NCI-H1092 (cell line): ENCODE data around the gene MPEG1.

Source experiments
- DNase-seq: peaks from one replicate; lab custom pipeline; 2025; lab: John Stamatoyannopoulos, UW

MPEG1 gene, protein sequence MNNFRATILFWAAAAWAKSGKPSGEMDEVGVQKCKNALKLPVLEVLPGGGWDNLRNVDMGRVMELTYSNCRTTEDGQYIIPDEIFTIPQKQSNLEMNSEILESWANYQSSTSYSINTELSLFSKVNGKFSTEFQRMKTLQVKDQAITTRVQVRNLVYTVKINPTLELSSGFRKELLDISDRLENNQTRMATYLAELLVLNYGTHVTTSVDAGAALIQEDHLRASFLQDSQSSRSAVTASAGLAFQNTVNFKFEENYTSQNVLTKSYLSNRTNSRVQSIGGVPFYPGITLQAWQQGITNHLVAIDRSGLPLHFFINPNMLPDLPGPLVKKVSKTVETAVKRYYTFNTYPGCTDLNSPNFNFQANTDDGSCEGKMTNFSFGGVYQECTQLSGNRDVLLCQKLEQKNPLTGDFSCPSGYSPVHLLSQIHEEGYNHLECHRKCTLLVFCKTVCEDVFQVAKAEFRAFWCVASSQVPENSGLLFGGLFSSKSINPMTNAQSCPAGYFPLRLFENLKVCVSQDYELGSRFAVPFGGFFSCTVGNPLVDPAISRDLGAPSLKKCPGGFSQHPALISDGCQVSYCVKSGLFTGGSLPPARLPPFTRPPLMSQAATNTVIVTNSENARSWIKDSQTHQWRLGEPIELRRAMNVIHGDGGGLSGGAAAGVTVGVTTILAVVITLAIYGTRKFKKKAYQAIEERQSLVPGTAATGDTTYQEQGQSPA

GRCh38 chr11:59212744-59213631 is at the start of gene MPEG1:
TSS of gene MPEG1 (minus strand) at chr11:59212927. CDS start at chr11:59212865, 62 bp downstream.
- DNase-seq = no peak

DNA sequence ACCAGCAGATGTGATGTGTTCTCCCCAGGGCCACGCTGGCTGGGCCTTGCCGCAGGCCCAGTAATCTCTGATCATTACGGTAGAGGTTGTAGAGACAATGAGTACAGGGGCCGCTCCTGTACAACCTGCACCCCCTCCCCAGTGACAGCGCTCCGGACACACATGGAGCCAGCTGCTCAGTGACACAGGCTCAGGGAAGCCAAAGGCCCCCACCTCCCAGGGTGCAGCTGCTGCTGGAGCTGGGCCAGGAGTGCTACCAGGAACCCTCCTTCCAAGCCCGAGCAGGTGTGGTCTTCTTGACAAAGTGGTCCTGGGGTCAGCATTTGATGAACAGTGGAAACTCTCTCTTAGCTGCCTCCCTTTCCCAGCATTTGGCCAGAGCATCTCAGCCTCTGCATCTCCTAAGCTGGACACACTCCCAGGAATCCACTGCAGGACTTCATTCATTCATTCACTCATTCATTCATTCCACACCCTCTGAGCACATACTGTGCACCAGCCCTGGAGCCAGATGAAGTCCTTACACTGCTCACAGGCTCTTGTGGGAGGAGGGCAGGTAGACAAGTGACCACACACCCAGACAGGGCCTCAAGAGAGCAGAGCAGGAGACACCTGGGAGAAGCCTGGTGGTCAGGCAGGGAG is 49.6 kb upstream of the MPEG1 start:
- no peak for DNase-seq

- peak; percentile 26 for DNase-seq
These were observed 48.4 kb upstream of the MPEG1 start for GRCh38 chr11:59261150-59261549.

GRCh38 chr11:59259867-59260475 is 47.2 kb upstream of the MPEG1 start:
- no peak for DNase-seq

GRCh38 chr11:59259047-59259446 is 46.3 kb upstream of the MPEG1 start:
- DNase-seq = no peak

- DNase-seq = no peak
These were observed 42.6 kb upstream of the MPEG1 start for GRCh38 chr11:59255281-59255680.

- DNase-seq = no peak
These were observed 41.6 kb upstream of the MPEG1 start for GRCh38 chr11:59254286-59254685.

DNA sequence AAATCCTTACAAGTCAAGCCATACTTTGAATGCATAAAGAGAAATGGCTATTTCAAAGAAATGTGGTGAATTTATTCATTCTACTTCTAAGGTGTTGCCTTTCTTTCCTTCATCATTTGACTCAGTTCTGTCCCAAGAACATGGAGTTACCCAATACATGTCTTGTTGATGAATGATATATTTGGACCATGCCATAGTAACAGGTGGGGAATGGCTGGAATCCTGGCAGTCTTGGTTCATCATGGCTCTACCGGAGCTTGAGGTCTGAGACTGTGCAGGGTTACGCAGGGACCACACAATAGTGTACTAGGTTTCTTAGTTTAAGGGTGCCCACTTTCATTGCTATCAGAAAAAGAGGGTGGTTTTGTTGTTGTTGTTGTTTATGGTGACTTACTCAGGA is 40.3 kb upstream of the MPEG1 start:
- no peak for DNase-seq

- no peak for DNase-seq
These were observed 36.8 kb upstream of the MPEG1 start for GRCh38 chr11:59249535-59249934.

- no peak for DNase-seq
These were observed 35.0 kb upstream of the MPEG1 start for GRCh38 chr11:59247531-59248227.

DNA sequence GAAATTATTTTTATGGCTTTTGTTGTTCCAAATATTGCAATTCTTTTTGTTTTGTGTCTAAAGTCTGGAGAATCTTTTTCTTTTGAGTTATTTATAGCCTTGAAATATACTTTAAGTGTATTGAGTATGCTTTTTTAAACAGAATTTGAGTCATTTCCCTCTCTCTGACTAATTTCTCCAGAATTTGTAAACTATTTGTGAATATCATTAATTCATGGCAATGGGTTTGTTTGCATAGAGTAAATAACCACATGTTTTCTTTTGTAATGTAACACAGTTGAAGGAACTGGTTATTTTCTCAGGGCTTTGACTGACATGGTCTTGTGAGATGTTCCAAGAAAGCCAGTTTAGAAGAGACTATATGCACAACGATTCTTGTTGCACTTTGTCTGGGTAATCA is 30.9 kb upstream of the MPEG1 start:
- DNase-seq = no peak

DNA sequence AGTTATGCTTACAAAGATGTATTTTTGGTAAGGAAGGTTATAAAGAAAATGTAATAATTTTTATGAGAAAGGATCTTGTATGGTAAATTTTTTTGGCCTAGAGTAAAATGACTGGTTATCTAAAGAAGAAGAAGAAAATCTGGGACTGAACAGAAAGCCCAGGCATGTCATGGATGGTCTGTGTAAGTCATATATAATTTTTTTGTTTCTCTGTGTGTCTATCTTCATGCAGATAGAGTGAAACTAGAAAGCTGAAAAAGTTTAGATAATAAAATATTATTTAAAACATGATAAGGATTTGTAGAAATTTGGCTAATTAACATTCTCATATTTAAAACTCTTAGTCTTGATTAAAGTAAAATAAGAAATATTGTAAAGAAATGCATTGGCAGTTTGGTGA is 27.6 kb upstream of the MPEG1 start:
- no peak for DNase-seq

- no peak for DNase-seq
These were observed 13.7 kb upstream of the MPEG1 start for GRCh38 chr11:59226396-59226795.

- DNase-seq = no peak
These were observed 12.3 kb upstream of the MPEG1 start for GRCh38 chr11:59225017-59225416.

GRCh38 chr11:59224351-59224928 is 11.7 kb upstream of the MPEG1 start:
- no peak for DNase-seq

- DNase-seq = no peak
These were observed 10.9 kb upstream of the MPEG1 start for GRCh38 chr11:59223611-59224010.

- DNase-seq = no peak
These were observed 10.4 kb upstream of the MPEG1 start for GRCh38 chr11:59223177-59223576.

- DNase-seq = no peak
These were observed 9.8 kb upstream of the MPEG1 start for GRCh38 chr11:59222464-59223060.

GRCh38 chr11:59221441-59221840 is 8.7 kb upstream of the MPEG1 start:
- DNase-seq = no peak

DNA sequence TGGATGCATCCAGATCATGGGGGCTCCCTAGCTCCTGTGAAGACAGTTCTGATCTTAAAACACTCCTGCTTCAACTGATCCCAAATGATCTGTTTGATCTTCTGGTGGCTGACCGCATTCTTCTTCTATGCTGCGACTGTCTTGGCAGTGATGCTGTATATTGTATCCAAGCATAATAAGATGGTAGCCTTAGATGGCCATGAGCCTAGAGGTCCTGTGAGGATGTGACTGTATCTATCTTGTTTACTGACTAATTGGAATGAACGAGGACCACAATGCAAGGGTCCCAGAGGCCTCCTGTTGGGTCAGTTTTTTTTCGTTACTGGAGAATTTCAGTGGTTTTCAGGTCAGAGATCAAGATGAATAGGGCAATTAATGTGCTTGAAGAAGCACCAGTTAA is 7.1 kb upstream of the MPEG1 start:
- no peak for DNase-seq
